ENCODE results near the gene KCNG4. TPM values are rescaled to one million over a fixed set of nuclear protein-coding genes. Genes with fewer than 3 reads are reported as not detected.

The KCNG4 gene
- total and polyA plus RNA-seq, 4 experiments from 2014 or later = not detected

DNA sequence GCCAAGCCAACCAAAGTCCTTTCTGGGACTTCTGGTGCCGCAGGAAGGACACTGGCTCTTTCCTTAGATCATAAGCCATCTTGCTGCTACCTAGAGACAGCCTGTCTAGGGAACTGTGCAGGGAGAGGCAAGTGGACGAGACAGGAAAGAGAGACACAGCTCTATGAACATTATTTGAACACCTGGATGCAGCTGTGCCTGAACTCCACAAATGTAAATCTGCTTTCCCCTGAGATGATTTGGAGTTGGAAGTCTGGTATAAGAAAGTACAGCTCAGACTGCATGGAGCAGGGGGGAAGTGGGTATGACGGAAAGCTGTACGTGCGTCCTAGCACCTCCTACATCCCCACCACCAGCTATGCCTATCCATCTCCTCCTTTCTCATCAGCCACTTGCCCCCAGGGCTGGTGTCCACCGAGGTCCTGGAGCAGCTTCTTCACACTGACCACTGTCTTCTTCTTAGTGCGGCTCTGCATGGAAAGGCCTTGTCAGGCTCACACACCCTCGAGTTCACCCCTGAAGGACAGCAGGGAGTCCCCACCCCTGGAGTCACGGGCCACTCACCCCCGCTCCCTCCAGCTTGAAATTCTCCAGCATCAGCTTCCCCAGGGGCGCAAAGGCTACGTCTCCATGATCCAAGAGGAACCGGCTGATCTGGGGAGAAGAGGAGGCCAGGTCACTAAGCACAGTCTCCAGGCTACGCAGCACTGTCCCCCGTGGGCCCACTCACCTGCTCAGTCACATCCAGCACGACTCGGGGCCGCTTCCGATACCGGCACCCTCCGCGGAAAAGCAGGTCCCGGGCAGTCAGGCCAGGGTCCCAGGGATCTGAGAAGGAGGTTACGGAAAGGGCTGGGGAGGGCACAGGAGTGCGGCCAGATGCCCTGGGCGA, 56.9 kb downstream of the KCNG4 start:
- POLR2A ChIA-PET (ENCODE audit: partially characterized antibody) = no interaction called here
- H3K36me3 ChIP-seq (ENCODE audit: insufficient read depth, low read length) = peaks cover 46% of the 10 kb centered on the region
- Mint-ChIP-seq H3K27me3 (no peaks in the 10 kb centered on the region), H3K36me3 (peaks cover 16 to 41% of the 10 kb centered on the region in 2 donors), H3K4me3 (peak overlapping the region in 2 of 8 donors; percentile 29 to 46), H3K4me1 (peaks cover 10 to 32% (median 21%) of the 10 kb centered on the region in 4 donors), H3K27ac (no peak overlapping the region), H3K9me3 (no peaks in the 10 kb centered on the region)
- H3K4me3 ChIP-seq (ENCODE audit: low read length in 2 of 2) = no peak overlapping the region
- H3K27me3 ChIP-seq (ENCODE audit: insufficient read depth, low read length) = no peaks in the 10 kb centered on the region
- no peak for DNase-seq
- peaks cover 19% of the 10 kb centered on the region for H3K4me1 ChIP-seq (ENCODE audit: insufficient read depth, low read length)
- intact Hi-C loops (cut with micrococcal nuclease) = no loop called here
- CTCF ChIA-PET (ENCODE audit: partially characterized antibody) = interaction anchor here (0.9 to 2.5 kb wide), 3 partner anchors 7 to 99 kb away, joined by 3 to 8 read pairs (median 6); no protein-coding TSS in a partner anchor
- H3K9me3 ChIP-seq (ENCODE audit: control insufficient read depth in 1 of 2, low read length in 2 of 2) = no peaks in the 10 kb centered on the region
- no peak overlapping the region for H3K27ac ChIP-seq (ENCODE audit: low read depth, low read length)

DNA sequence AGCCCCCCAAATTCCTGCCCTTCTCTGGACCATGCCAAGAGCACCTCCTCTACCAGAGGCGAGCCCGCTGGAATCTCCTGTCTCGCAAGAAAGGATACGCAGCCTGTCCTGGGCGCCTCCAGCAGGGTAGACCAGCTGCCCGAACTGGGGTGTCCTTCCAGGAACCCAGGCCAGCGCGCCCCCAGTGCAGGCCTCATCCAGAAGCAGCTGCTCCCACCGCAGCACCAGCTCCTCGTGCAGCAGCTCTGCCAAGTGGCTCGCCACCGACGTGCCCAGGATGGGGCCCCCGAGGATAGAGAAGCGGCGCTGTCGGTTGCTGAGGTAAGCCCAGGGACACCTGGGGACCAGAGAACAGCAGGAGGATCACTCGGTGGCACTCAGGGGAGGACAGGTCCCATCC, 57.7 kb downstream of the KCNG4 start:
- no peaks in the 10 kb centered on the region for H3K27me3 ChIP-seq (ENCODE audit: insufficient read depth, low read length)
- POLR2A ChIA-PET (ENCODE audit: partially characterized antibody) = no interaction called here
- H3K27me3 Mint-ChIP-seq = no peaks in the 10 kb centered on the region
- H3K27ac ChIP-seq (ENCODE audit: low read depth, low read length) = no peak overlapping the region
- intact Hi-C loops (cut with micrococcal nuclease) = no loop called here
- H3K4me3 ChIP-seq (ENCODE audit: low read length in 2 of 2) = no peak overlapping the region
- CTCF ChIA-PET (ENCODE audit: partially characterized antibody) = interaction anchor here (0.5 to 0.9 kb wide), 2 partner anchors 69 to 98 kb away, joined by 3 read pairs; no protein-coding TSS in a partner anchor
- no peaks in the 10 kb centered on the region for H3K9me3 ChIP-seq (ENCODE audit: control insufficient read depth in 1 of 2, low read length in 2 of 2)
- H3K36me3 ChIP-seq (ENCODE audit: insufficient read depth, low read length) = peaks cover 46% of the 10 kb centered on the region
- peaks cover 19% of the 10 kb centered on the region for H3K4me1 ChIP-seq (ENCODE audit: insufficient read depth, low read length)
- no peak for DNase-seq
- peaks cover 16 to 43% of the 10 kb centered on the region in 2 donors for H3K36me3 Mint-ChIP-seq
- no peaks in the 10 kb centered on the region for H3K9me3 Mint-ChIP-seq
- H3K4me1 Mint-ChIP-seq = peaks cover 11 to 32% (median 20%) of the 10 kb centered on the region in 4 donors
- no peak overlapping the region for H3K27ac Mint-ChIP-seq
- H3K4me3 Mint-ChIP-seq = no peak overlapping the region

DNA sequence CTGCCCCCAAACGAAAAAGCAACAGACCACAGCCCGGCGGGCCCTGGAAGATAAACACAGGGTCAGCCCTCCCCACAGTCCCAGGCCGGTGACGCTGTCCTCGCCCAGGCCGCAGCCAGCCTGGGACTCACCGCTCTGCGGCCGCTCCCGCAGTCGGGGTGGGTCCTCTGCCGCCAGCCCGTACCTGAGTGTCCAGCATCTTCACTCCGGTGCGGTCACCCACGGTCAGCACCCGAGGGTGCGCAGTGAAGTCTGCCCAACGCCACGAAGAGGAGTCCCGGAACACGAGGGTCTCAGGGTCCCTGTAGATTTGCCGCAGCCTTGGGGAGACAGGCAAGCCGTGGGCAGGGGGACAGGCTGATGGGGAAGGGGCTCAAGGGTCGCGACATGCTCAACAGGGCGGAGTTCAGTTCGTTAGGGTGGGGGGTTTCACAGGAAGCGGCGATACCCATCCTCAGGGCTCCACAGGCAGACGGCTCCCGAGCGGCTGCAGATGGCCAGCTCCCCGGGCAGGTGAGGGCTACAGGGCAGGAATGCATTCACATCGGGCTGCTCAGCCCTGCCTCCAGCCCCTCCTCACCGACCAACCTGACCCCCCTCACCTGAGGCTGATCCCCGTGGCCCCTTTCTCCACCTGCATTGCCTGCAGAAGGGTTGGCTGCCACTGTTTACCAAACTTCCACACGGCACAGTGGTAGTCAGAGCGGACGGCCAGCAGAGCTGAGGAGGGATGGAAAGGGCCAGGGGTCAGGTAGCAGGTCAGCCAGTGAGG, 58.5 kb downstream of the KCNG4 start:
- intact Hi-C loops (cut with micrococcal nuclease) = no loop called here
- ChIA-PET POLR2A (ENCODE audit: partially characterized antibody) (no interaction called here), CTCF (ENCODE audit: partially characterized antibody) (no interaction called here)

DNA sequence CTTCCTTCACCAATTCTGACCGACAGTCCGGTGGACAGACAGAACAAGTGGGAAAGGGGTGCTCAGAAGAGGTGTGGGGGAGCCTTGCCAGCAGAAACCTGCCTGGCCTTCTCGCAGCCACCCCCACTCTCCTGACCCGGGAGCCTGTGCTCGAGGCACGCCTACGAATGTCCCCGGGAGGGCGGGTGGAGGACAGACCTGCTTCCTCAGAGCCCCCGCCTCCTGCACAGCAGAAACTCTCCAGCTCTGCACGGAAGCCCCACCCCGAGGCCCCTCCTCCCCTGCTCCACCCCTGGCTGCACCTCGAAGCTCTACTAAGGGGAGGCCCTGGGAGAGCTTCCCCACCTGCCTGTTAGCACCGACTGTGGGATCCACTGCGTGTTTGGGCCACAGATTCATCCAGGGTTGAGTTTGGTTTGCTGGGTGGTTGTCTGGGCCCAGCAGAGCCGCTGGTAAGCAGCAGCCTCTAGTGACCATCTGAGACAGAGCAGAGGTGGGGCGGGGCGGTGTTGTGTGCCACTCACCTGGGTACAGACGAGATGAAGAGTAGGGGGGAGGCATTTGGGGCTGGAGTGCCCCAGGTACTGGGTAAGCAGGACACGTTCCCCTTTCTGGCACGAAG, 59.2 kb downstream of the KCNG4 start:
- no peak overlapping the region for H3K4me3 ChIP-seq (ENCODE audit: low read length in 2 of 2)
- POLR2A ChIA-PET (ENCODE audit: partially characterized antibody) = no interaction called here
- Mint-ChIP-seq H3K36me3 (peaks cover 16 to 40% of the 10 kb centered on the region in 2 donors), H3K4me1 (peaks cover 9 to 25% (median 12%) of the 10 kb centered on the region in 4 donors), H3K9me3 (no peaks in the 10 kb centered on the region), H3K27ac (no peak overlapping the region), H3K4me3 (no peak overlapping the region), H3K27me3 (no peaks in the 10 kb centered on the region)
- no peak overlapping the region for H3K27ac ChIP-seq (ENCODE audit: low read depth, low read length)
- intact Hi-C loops (cut with micrococcal nuclease) = no loop called here
- H3K4me1 ChIP-seq (ENCODE audit: insufficient read depth, low read length) = peaks cover 11% of the 10 kb centered on the region
- no peaks in the 10 kb centered on the region for H3K9me3 ChIP-seq (ENCODE audit: control insufficient read depth in 1 of 2, low read length in 2 of 2)
- CTCF ChIA-PET (ENCODE audit: partially characterized antibody) = no interaction called here
- H3K27me3 ChIP-seq (ENCODE audit: insufficient read depth, low read length) = no peaks in the 10 kb centered on the region
- no peak for DNase-seq
- H3K36me3 ChIP-seq (ENCODE audit: insufficient read depth, low read length) = peaks cover 46% of the 10 kb centered on the region

More for the DNA sequence above, 58.5 kb downstream of the KCNG4 start:
- H3K4me3 ChIP-seq (ENCODE audit: low read length in 2 of 2) = no peak overlapping the region
- Mint-ChIP-seq H3K9me3 (no peaks in the 10 kb centered on the region), H3K36me3 (peaks cover 16 to 40% of the 10 kb centered on the region in 2 donors), H3K4me3 (no peak overlapping the region), H3K27ac (no peak overlapping the region), H3K27me3 (no peaks in the 10 kb centered on the region), H3K4me1 (peaks cover 11 to 32% (median 16%) of the 10 kb centered on the region in 4 donors)
- H3K36me3 ChIP-seq (ENCODE audit: insufficient read depth, low read length) = peaks cover 46% of the 10 kb centered on the region
- no peak for DNase-seq
- no peaks in the 10 kb centered on the region for H3K27me3 ChIP-seq (ENCODE audit: insufficient read depth, low read length)
- H3K27ac ChIP-seq (ENCODE audit: low read depth, low read length) = no peak overlapping the region
- H3K4me1 ChIP-seq (ENCODE audit: insufficient read depth, low read length) = peaks cover 18% of the 10 kb centered on the region
- no peaks in the 10 kb centered on the region for H3K9me3 ChIP-seq (ENCODE audit: control insufficient read depth in 1 of 2, low read length in 2 of 2)

DNA sequence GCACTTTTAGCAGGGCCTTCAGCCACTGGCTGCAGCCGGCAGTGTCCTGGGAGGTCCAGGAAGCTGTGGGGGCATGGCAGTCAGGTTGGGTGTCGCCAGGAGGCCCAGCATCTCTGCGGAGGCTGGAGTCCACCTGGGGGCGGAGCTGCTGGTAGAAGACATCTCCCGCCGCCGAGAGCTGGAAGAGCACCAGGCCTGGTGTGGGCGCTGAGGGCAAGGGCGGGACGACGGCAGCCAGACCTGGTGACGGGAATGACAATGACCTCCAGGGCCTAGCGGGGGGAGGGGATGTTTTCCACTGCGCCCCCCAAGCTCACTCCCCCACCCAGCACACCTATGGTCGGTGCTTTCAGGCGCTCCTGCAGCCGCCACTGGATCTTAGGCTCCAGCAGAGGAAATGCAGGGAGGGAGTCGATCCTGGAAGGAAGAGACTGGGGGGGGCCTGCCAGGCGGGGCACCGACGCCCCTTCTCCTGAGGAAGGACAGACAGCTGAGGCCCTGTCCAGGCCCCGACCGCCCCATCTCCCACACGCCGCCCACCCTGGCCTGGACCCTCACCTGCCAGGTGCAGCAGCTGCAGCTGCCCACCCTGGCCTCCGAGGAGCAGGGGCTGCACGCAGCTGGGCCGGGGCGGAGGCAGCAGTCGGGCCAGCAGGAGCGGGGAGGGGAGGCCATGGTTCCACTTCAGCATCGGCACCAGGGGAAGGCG, 60.0 kb downstream of the KCNG4 start:
- H3K27ac Mint-ChIP-seq = no peak overlapping the region
- intact Hi-C loops (cut with micrococcal nuclease) = no loop called here
- no peaks in the 10 kb centered on the region for H3K9me3 Mint-ChIP-seq
- Histone ChIP-seq H3K9me3 (ENCODE audit: control insufficient read depth in 1 of 2, low read length in 2 of 2) (no peaks in the 10 kb centered on the region), H3K36me3 (ENCODE audit: insufficient read depth, low read length) (peaks cover 46% of the 10 kb centered on the region), H3K4me3 (ENCODE audit: low read length in 2 of 2) (no peak overlapping the region), H3K4me1 (ENCODE audit: insufficient read depth, low read length) (peaks cover 3% of the 10 kb centered on the region), H3K27me3 (ENCODE audit: insufficient read depth, low read length) (no peaks in the 10 kb centered on the region), H3K27ac (ENCODE audit: low read depth, low read length) (no peak overlapping the region)
- ChIA-PET POLR2A (ENCODE audit: partially characterized antibody) (no interaction called here), CTCF (ENCODE audit: partially characterized antibody) (interaction anchor here (1.1 kb wide), 1 partner anchor 252 kb away, joined by 3 read pairs; no protein-coding TSS in a partner anchor)
- DNase-seq = no peak
- H3K4me1 Mint-ChIP-seq = peaks cover 8 to 16% (median 11%) of the 10 kb centered on the region in 4 donors
- no peak overlapping the region for H3K4me3 Mint-ChIP-seq
- H3K27me3 Mint-ChIP-seq = no peaks in the 10 kb centered on the region
- H3K36me3 Mint-ChIP-seq = peaks cover 16 to 40% of the 10 kb centered on the region in 2 donors

DNA sequence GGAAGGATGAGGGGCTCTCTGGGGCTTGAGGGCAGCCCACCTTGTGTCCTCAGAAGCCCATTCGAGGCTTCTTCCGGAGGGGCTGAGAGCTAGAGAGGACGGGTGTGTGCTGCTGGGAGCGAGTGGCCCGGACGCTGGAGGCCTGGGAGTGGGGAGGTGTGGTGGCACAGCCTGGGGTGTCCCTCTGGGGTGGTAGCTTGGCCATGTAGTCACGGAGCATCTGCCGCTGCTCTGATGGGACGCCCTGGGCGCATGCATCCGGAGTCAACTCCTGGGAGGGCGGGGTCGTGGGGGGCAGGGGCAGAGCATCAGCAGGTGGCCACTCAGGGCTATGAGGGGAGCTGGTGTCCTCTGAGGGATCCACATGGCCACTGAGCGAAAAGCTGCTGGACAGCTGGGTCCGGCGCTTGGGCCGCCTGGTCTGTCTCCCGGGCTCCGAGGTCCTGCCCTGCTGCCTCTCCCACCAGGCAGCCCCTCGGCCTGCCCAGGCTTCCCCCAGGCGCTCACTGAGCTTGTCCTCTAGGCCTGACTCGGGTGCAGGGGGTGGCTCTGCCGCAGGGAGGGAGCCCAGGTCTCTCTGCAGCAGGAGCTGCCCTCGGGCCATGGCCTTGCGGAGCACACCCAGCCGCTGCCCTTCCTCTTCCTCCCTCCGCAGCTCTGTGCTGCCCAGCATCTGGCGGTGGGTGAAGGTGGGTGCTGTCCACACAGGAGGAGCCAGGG, 60.8 kb downstream of the KCNG4 start:
- DNase-seq = no peak
- Mint-ChIP-seq H3K4me3 (no peak overlapping the region), H3K36me3 (peaks cover 12 to 35% of the 10 kb centered on the region in 2 donors), H3K27ac (no peak overlapping the region), H3K4me1 (peaks cover 5 to 9% (median 6%) of the 10 kb centered on the region in 4 donors), H3K9me3 (no peaks in the 10 kb centered on the region), H3K27me3 (no peaks in the 10 kb centered on the region)
- intact Hi-C loops (cut with micrococcal nuclease) = no loop called here
- POLR2A ChIA-PET (ENCODE audit: partially characterized antibody) = no interaction called here
- CTCF ChIA-PET (ENCODE audit: partially characterized antibody) = interaction anchor here (1.1 to 7.4 kb wide), 3 partner anchors 8 to 252 kb away, joined by 3 to 78 read pairs (median 11); partner anchors contain the start of gene TAF1C
- Histone ChIP-seq H3K36me3 (ENCODE audit: insufficient read depth, low read length) (peaks cover 41% of the 10 kb centered on the region), H3K27ac (ENCODE audit: low read depth, low read length) (no peak overlapping the region), H3K9me3 (ENCODE audit: control insufficient read depth in 1 of 2, low read length in 2 of 2) (no peaks in the 10 kb centered on the region), H3K27me3 (ENCODE audit: insufficient read depth, low read length) (no peaks in the 10 kb centered on the region), H3K4me1 (ENCODE audit: insufficient read depth, low read length) (no peaks in the 10 kb centered on the region), H3K4me3 (ENCODE audit: low read length in 2 of 2) (no peak overlapping the region)
